ENCODE results near the gene MRPL37. TPM values are rescaled to one million over a fixed set of nuclear protein-coding genes. Genes with fewer than 3 reads are reported as not detected.

The MRPL37 gene
- total and polyA plus RNA-seq, 2 donors (not counting 3 experiments of a cell fraction or from before 2014, with no cell fraction given), result 45.0 to 109 TPM

GRCh38 chr1:54199151-54199764, 709 bp upstream of the MRPL37 start:
- DNase-seq (ENCODE audit: low read depth, low spot score) (no peak), FAIRE-seq (no peak)
- peak overlapping the region; percentile 58 to 67 (median 58) for H3K4me3 ChIP-seq (replicated peaks in 1 of 3; ENCODE audit: insufficient read depth in 1 of 3, low read depth in 1 of 3, low read length in 3 of 3)
- intact Hi-C loops (cut with micrococcal nuclease) (no loop called here), dilution Hi-C loops (cut with MboI; ENCODE audit: extremely low pct_ligation_motif_present, low sequenced_read_pairs) (no loop called here)
- H3K9ac ChIP-seq (replicated peaks; ENCODE audit: extremely low read depth, insufficient read depth, low read length), result peak overlapping the region; percentile 79
- TSS peak; percentile 81 for BruUV-seq (replicated peaks)
- ChIA-PET CTCF (interaction anchor here (1.0 to 2.6 kb wide), 10 partner anchors 11 to 300 kb away, joined by 3 to 20 read pairs (median 6); no protein-coding TSS in a partner anchor), POLR2A (no interaction called here)
- H3K27ac ChIP-seq (ENCODE audit: insufficient read depth, low read depth, low read length), result no peak overlapping the region
- H3K9me3 ChIP-seq (replicated peaks; ENCODE audit: control insufficient read depth, insufficient read depth, low read length), result no peaks in the 10 kb centered on the region
- peak overlapping the region; percentile 89 for H2AFZ ChIP-seq (ENCODE audit: low read depth, low read length)
- no peaks in the 10 kb centered on the region for H3K27me3 ChIP-seq (ENCODE audit: control insufficient read depth in 2 of 2, insufficient read depth in 2 of 2, low read length in 2 of 2)
- H3K4me2 ChIP-seq (ENCODE audit: insufficient read depth, low read length), result peak overlapping the region; percentile 73
- H3K4me1 ChIP-seq (ENCODE audit: control insufficient read depth, extremely low read depth, insufficient read depth, low read length), result peaks cover 19% of the 10 kb centered on the region
- peaks cover 28% of the 10 kb centered on the region for H3K79me2 ChIP-seq (ENCODE audit: control insufficient read depth, insufficient read depth, low read length)
- TF ChIP-seq JUN (IDR thresholded peaks at IDR 0.05; ENCODE audit: borderline replicate concordance, insufficient read depth, insufficient read length, low read depth) (no peak), GATA2 (IDR thresholded peaks at IDR 0.05; ENCODE audit: insufficient read depth, insufficient read length, low read depth, low read length) (no peak), POLR2AphosphoS5 (IDR thresholded peaks at IDR 0.05; ENCODE audit: insufficient read depth, low read depth, low read length) (no peak), EZH2 (IDR thresholded peaks at IDR 0.05; ENCODE audit: borderline replicate concordance, low read depth, low read length, severe bottlenecking) (no peak), MAX (IDR thresholded peaks at IDR 0.05; ENCODE audit: insufficient read depth, insufficient read length) (no peak), POLR2A (IDR thresholded peaks at IDR 0.05; ENCODE audit: low read depth, low read length) (no peak), MYC (IDR thresholded peaks at IDR 0.05; ENCODE audit: low read depth, low read length) (no peak), CTCF (IDR thresholded peaks at IDR 0.05; ENCODE audit: extremely low read depth in 1 of 2, insufficient read depth in 1 of 2, low read depth in 1 of 2, low read length in 2 of 2) (no peak), FOS (IDR thresholded peaks at IDR 0.05; ENCODE audit: borderline replicate concordance, insufficient read depth, low read length) (no peak)
- no peaks in the 10 kb centered on the region for H4K20me1 ChIP-seq (replicated peaks; ENCODE audit: control insufficient read depth, extremely low read depth, insufficient read depth, low read length)
- no peaks in the 10 kb centered on the region for H3K9me1 ChIP-seq (replicated peaks; ENCODE audit: control insufficient read depth, extremely low read depth, insufficient read depth, low read length)
- no peaks in the 10 kb centered on the region for H3K36me3 ChIP-seq (ENCODE audit: control insufficient read depth in 2 of 2, extremely low read depth in 1 of 2, insufficient read depth in 2 of 2, low read length in 2 of 2)

Measured in endothelial cell of umbilical vein (primary cell).